HG03095 (cell line): ENCODE data around the gene ZKSCAN5.
"Not testable (repeated sequence)": the region's sequence is repeated elsewhere in the genome, so short reads cannot be mapped to it uniquely, and the experiment has no call there.

Experiments
- ATAC-seq: cut with Tn5 transposase; IDR thresholded peaks from one replicate; pipeline ENCODE4 v1.9.1; 2021; ENCODE audit warnings: moderate library complexity; ENCODE audit not compliant: unreplicated experiment

ZKSCAN5 gene

DNA sequence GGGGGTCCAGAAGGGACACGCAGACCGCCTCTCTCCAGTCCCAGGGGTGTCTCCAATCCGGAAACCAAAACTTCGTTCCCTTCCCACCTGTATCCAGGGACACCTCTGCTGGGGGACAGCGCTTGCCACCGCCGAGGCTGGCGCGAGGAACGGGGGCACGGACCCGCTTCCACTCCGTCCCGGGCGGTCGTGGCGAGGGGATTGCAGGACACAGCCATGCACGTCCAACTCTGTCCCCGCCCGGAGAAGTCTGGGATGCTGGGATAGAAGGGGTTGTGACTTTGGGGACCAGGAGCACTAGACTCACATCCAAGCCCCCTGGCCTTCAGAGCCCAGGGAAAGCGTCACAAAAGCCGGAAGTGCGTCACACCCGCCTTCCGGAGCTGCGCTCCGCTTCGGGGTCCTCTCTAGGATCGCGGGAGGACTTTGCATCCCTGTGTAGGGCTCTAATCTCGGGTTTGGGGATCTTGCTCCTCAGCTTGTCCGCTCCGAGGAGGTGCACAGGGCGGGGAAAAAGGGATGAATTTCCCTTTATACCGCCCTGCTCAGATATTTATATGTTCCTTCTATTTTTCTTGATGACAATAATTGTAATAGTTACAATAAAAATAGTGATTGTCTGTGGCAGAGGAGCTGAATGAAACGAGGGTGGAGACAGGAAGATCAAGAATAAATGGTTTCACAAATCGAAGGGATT, 47.5 kb downstream of the ZKSCAN5 start, which contains the start of gene FAM200A:
Gene FAM200A (minus strand): TSS at position 348 of the 697 bp plus-strand sequence. CDS start 3,707 bp downstream, outside the sequence.
- peak; percentile 92 for ATAC-seq

DNA sequence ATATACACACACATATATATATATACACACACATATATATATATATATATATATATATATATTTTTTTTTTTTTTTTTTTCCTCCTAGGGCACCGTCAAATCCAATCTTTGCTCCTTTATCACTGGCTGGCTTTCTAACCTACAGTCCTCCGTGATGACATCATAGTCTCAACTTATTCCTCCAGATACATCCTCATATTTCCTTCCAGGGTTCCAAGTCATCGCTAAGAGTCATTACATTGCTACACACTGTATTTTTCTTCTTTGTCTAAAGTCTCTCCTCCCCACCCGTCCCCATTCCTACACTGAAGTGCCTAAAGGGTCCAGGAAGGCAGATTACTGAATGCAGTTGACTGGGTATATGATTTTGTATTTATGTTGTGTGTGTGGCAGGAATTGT, 48.6 kb downstream of the ZKSCAN5 start:
- ATAC-seq = no peak

DNA sequence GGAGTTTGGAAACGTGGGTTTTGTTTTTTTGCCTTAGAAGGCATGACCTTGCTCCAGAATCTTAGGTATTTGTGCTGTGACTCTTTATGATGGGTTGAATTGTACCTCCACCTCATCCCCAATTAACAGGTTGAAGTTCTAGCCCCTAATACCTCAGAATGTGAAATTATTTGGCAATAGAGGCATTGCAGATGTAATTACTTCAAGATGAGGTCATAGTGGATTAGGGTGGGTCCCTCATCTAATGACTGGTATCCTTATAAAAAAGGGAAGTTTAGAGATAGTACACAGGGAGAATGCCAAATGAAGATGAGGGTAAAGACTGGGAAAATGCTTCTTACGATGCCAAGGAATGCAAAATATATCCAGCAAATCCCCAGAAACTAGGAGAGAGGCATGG, 50.5 kb downstream of the ZKSCAN5 start:
- ATAC-seq = no peak

DNA sequence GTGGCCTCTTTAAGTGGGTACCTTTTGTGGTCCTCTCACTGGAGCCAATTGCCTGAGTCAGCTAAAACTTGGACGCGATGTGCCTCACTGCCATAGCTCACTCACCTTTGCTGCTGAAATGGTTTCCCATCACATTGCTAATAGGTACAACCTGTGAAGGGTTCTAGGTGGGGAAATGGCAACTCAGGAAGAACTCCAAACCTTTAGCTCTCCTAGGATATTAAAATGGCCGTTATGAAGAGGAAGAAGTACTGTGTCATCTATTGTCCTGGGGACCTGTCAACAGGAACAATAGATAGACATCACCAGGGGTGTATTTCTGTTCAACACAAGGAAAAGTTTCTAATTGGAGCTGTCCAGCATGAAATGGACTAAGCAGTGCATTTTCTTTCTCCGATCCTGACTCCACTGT, 52.7 kb downstream of the ZKSCAN5 start:
- ATAC-seq = no peak

DNA sequence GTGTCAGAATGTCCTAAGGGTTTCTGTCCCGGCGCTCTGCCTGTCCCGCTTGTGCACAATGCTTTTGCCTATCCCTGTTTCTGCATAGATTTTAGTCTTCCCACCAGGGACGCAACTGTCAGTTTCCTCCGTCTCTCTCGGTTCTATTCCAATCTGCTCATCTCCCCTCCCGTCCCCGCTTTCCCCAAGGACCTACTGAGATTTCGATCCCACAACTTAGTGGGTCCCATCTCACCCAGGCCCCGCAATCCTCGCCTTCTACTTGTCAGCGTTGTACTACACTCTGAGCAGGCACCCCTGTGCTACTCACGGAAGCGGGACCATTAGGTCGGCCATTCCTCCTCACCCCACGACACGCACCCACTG, 53.5 kb downstream of the ZKSCAN5 start:
- peak; percentile 44 for ATAC-seq

DNA sequence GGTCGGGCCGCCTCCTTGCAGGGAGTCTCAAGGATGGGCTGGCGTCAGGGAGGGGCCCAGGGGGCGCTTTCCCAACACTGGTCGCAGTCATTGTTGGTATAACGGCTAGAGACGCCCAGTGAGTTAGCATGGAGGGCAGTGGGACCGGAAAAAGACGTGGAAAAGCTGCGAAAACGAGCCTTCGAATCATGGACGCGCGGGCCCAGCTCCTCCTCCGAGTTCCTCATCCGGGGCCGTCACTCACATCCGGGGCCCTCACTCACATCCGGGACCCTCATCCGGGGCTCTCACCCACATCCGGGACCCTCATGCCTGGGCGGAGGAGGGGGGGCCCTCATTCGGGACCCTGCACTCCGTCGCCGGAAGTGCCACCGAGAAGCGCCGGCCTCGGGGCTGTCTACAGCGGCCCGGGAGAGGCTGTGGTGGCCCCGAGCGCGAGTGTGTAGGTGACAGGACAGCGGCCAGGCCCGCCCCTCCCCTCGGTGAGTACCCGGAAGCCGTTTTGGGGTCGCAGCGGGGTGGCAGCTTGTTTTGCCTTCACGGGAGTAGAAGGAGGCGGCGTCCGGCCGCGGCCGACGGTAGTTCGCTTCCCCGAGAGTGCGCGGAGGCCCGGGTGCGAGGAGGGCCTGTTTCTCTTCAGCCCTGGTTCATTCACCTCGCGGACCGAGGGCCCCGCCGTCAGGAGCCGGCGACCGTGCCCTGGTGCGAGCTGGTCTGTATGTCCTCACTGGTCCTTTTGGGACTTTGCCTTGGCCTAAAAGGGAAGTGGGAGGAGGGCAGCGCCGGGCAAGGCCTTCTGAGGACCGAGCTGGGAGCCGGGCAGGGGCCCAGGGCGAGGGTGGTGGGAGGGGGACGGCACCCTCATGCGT, 54.1 kb downstream of the ZKSCAN5 start, which contains the start of gene ZNF655:
Gene ZNF655 (plus strand): TSS at position 337 of the 869 bp plus-strand sequence. CDS start 1,918 bp downstream, outside the sequence.
- ATAC-seq = peak; percentile 80

DNA sequence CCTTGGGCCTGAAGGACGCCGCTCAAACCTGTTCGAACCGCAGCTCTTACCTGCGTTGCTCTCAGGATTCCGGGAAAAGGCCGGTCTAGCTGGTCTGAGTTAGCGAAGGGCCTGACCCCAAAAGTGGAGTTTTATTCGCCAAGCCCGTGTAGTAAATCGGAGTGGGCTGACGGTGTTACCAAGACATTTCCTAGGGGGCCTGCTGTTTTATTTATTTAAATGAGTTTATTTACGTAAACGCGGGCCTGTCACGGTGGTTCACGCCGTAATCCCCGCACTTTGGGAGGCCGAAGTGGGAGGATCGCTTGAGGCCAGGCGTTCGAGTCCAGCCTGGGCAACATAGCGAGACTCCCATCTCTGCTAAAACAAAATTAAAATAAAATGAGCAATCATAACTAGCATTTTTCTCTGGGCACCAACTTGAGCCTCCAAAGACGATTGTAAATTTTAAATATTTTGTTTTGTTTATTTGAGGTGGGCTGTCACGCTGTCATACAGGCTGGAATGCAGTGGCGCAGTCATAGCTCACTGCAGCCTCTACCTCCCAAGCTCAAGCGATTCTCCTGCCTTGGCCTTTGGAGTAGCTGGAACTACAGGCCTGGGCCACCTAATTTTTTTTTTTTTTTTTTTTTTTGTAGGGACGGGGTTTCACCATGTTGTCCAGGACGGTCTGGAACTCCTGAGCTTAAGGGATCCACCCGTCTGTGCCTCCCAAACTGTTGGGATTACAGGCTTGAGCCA, 54.9 kb downstream of the ZKSCAN5 start:
- ATAC-seq = no peak

DNA sequence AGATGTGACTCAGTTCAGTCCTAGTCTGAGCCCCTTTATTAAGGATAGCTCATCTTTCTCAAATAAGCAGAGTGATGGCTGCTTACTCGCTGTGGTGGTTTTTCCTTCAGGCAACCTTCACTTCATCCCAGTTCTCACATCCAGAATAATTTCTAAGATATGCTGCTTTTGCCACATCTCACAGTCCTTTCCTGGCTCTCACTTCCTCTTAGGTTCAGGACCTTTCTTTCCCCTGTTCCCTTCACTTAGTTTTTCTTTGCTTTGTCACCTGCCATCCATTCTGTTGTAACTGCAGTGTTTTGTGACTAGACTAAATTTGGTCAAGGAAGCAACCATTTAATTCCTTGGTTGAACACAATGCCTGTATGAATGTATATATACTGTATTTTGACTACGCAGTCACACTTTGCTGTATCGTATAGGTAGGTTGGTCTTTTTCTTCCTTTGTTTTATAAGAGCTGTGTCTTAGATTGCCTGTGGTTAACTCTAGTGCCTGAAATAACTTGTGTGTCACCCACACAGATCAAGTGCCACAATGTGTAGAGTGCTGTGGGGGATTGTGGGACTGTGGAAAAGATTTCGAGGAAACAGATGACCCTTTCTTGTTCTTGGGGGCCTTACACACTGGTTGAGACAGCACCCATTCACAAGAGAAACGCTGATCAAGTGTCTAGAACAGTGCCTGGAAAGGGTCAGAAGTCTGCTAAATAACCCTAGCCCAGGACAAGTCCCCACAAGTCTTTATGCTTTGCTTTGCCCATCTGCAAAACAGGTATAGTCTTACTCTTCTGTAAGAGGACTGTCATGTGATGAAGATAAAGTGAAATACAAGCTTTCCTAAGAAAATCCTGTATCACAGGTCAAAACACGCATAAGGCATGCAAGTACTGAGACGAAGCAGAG, 56.6 kb downstream of the ZKSCAN5 start:
- no peak for ATAC-seq

DNA sequence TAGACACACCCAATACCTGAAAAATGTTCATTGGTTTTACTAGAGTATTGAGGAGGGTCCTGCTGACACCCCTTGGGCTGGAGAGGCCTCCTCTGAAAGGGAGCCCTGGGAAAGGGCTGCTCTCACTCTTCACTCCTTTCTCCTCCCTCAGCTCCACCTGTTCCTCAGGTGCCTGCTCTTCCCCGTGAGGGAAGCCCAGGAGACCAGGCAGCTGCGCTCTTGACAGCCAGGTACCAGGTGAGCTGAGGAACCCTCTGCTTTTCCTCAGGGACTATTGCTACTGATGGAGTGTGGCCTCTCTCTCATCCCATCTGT, 57.2 kb downstream of the ZKSCAN5 start:
- no peak for ATAC-seq

DNA sequence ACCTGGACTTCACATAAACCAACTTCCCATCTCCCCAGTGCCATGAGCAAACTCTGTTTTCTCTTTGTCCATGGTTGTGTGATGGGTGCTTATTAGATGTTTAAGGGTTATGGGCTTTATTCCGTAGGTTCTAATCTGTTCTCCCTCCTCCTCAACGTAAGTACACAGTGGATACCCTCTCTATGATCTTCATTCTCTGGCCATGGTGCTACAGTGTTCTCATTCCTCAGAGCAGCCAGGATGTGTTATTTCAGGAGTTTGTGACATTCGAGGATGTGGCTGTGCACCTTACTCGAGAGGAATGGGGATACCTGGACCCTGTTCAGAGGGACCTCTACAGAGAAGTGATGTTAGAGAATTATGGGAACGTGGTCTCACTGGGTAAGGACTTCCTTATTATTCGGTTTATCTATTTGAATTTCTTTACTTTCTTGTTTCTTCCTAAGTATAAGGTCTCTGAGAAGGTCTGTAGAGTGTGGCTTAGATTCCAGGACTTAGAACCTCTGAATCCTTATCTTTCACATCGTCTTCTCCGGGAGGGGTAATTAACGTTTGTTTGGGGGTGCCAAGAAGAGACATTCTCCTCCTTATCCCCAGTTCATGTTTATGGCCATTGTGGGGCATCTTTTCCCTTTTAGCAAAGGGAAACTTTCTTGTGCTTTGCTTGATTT, 57.8 kb downstream of the ZKSCAN5 start:
- ATAC-seq = no peak

DNA sequence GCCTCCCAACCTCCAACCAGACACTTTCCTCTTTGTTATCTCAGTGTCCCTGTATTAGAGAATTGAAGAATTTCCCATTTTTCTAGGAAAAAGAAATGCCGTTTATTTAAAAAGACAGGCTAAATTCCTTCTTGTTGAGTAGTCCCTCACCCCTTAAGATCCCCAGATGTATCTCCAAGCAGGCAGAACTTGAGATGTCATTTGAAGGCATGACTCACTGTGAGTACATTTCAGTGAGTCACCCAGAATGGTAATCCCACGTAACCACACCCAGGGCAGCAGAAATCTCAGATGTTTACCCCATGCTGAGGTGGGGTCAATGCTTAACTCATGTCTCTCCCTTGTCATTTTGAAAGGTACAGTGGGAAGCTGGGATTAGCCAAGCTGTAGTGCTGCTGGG, 58.4 kb downstream of the ZKSCAN5 start:
- ATAC-seq = no peak

DNA sequence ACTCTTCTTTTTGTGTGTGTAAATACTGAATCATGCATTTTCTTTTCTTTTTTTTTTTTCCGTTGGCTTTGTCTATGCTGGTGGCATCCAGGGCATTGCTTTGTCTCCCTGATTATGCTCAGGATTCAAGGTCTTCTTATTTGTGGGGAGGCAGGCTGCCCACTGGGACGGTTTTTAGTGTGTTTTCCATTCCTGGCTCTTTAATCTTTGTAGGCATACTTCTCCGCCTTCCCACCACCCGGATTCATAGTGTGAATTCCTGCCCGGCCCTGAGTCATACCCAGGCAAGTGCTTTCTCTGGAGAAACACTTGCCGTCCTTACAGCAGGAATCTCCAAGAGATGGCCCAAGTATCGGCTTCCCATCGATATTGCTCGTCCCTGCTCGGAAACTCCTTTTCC, 59.2 kb downstream of the ZKSCAN5 start:
- no peak for ATAC-seq

DNA sequence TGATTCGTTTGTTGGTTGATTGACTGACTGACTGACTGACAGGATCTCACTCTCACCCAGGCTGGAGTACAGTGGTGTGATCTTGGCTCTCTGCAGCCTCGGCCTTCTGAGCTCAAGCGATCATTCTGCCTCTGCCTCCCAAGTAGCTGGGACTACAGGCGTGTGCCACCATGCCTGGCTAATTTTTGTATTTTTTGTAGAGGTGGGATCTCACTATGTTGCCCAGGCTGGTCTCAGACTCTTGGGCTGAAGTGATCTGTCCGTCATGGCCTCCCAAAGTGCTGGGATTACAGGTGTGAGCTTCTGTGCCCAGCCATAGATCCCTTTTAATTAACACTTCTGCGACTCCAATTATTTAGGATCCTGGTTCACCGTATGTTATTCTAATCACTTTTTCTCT, 64.3 kb downstream of the ZKSCAN5 start:
- not testable (repeated sequence) for ATAC-seq

DNA sequence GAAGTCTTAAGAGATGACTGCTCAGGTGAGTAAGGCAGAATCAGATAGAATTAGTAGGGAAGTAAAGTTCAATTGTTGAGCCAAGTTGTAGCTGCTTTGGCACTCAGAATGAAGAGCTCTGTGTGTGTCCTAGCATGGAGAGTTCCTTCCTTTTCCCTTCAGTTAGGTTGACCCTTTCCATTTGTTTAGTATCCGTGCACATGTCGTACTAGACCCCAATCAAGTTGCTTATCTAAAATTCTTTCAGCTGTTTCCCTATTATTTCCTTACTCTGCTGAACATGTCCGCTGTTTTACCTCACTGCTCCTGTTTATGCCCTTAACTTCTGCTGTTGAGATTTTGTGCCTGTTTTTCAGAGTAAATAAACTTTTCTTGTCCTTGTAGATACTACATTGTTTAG, 67.3 kb downstream of the ZKSCAN5 start:
- no peak for ATAC-seq

DNA sequence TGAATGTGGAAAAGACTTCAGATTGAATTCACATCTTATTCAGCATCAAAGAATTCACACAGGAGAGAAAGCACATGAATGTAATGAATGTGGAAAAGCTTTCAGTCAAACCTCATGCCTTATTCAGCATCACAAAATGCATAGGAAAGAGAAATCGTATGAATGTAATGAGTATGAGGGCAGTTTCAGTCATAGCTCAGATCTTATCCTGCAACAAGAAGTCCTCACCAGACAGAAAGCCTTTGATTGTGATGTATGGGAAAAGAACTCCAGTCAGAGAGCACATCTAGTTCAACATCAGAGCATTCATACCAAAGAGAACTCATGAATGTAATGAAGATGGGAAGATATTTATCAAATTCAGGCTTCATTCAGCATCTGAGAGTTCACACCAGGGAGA, 68.8 kb downstream of the ZKSCAN5 start:
- ATAC-seq = no peak

DNA sequence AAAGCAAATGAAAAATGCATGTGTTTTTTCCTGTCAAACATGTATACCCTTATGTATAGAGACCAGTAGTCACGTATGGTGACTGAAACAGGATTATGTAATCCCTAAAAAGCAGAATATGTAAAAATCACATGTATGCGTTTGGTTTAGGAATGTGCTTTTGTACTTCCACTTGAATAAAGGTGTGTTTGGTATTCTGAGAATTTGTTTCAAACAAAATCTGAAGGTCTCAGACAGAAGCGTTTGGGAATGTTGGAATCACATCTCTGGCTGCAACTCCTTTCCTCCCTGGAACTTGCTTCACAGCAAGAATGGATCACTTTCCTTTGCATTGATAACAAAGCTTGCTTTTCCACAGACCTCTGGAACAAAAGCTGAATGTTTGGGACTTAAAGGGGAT, 71.8 kb downstream of the ZKSCAN5 start:
- no peak for ATAC-seq

DNA sequence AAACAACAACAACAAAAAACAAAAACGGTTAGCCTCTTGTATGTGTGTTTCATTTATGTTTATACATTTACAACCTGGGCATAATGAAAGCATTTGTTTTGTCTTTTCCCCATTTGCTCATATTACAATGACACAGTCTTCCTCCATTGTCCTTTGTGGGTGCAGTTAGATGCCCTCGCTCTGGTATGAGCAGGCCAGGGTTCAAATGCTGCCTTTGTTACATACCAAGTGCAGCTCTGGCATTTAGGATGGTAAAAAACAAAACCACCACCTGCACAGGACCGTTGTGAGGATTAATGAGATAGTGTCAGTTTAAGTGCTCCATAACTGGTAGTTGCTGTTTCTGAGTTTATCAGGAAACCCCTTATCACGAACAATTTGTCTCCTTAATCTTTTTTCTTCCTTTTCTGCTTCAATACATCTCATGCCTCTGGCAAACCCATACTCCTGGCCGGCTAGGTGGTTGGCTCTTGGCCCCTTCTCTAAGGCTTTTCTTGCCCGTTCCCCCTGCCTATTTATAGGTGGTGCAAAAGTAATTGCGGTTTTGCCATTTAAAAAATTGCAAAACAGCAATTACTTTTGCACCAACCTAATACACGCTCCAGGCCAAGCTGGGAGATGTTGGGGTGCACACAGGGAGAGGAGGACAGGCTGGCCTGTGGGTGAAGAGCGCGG, 75.0 kb downstream of the ZKSCAN5 start:
- ATAC-seq = no peak

DNA sequence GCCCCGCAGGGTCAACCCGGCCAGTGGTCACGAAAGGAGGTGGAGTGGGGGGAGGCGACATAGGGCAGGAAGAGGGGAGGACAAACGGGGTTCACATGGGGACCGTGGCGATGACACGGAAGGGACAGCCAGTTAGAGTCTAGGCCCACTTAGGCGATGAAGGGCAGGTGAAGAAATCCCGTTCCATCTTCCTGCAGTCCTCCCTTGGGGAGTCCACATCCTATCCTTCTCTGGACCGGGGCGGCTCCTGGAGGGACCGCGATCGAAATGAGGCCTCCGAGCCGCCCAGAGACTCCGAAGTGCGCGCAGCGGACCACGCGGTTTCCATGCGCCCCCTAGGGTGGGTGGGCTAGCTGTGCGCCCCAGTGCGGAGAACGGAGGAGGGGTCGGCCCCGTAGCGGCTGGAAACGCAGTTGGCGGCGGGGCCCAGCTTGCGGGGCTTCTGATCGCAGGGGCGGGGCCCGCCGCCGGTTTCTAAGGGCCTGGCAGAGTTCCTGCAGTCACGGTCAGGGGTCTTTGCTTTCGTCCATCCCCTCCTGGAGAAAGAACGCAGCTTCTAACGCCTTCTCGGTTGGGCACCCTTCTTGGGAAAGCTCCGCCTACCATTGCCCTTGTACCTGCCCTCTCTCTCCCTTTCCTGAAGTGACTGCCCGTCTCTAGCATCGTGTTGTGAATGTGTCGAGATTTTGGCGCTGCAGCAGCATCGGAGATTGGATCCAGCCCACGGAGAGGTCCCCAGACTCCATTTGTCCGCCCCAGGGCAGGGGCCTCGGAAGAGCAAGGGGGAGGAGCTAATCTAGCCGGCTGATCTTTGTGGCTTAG, 75.7 kb downstream of the ZKSCAN5 start:
- no peak for ATAC-seq
